IgD-negative memory B cell (primary cell): Measurements from ENCODE around the gene SFSWAP. TPM values are rescaled to one million over a fixed set of nuclear protein-coding genes. Genes with fewer than 3 reads are reported as not detected.

ENCODE experiments used
- H3K27ac Mint-ChIP-seq, 3 donors: one replicate each; pipeline ENCODE4 v1.8.0; 2020 to 2022; ENCODE audit warnings: mild to moderate bottlenecking in 3 of 3, mixed read lengths in 3 of 3, moderate library complexity in 1 of 3
- H3K27me3 Mint-ChIP-seq: one replicate; pipeline ENCODE4 v1.8.0; 2021; ENCODE audit warnings: mixed read lengths
- H3K36me3 Mint-ChIP-seq: one replicate; pipeline ENCODE4 v1.8.0; 2020; ENCODE audit warnings: mild to moderate bottlenecking, mixed read lengths
- H3K4me1 Mint-ChIP-seq, 3 donors: one replicate each; pipeline ENCODE4 v1.8.0; 2020 to 2022; ENCODE audit warnings: mixed read lengths in 3 of 3, mild to moderate bottlenecking in 1 of 3
- H3K4me3 Mint-ChIP-seq, 4 donors: one replicate each; pipeline ENCODE4 v1.8.0; 2020 to 2022; ENCODE audit warnings: mild to moderate bottlenecking in 4 of 4, mixed read lengths in 4 of 4, moderate library complexity in 3 of 4
- H3K9me3 Mint-ChIP-seq, 3 donors: one replicate each; pipeline ENCODE4 v1.8.0; 2020 to 2021; ENCODE audit warnings: mixed read lengths in 3 of 3, mild to moderate bottlenecking in 1 of 3
- polyA plus RNA-seq: library from polyadenylated mRNA; unstranded; fragments of 300-500 nt; fragmentation: Illumina TruSeq; gene quantifications from one replicate; pipeline ENCODE4 v1.2.3, GENCODE V29; 2021

The SFSWAP gene
- polyA plus RNA-seq, 1 donor from 2014 or later, result 24.2 TPM

- H3K4me1 Mint-ChIP-seq, result peaks cover 0 to 4% (median 2%) of the 10 kb centered on the region in 3 donors
- H3K27me3 Mint-ChIP-seq, result peaks cover 6% of the 10 kb centered on the region
- no peak overlapping the region for H3K4me3 Mint-ChIP-seq
- peaks cover 0 to 2% (median 2%) of the 10 kb centered on the region in 3 donors for H3K9me3 Mint-ChIP-seq
- no peaks in the 10 kb centered on the region for H3K36me3 Mint-ChIP-seq
- no peak overlapping the region for H3K27ac Mint-ChIP-seq
Measured at GRCh38 chr12:131687346-131688125, 23.4 kb upstream of the SFSWAP start.

- Mint-ChIP-seq H3K27ac (no peak overlapping the region), H3K4me3 (no peak overlapping the region), H3K4me1 (peaks cover 0 to 4% (median 0%) of the 10 kb centered on the region in 3 donors), H3K27me3 (peaks cover 6% of the 10 kb centered on the region), H3K9me3 (peaks cover 0 to 2% (median 0%) of the 10 kb centered on the region in 3 donors), H3K36me3 (no peaks in the 10 kb centered on the region)
Measured at GRCh38 chr12:131688131-131688844, 22.6 kb upstream of the SFSWAP start.

- Mint-ChIP-seq H3K9me3 (peaks cover 0 to 2% (median 0%) of the 10 kb centered on the region in 3 donors), H3K27ac (peak overlapping the region in 1 of 3 donors; percentile 57), H3K27me3 (peaks cover 6% of the 10 kb centered on the region), H3K36me3 (no peaks in the 10 kb centered on the region), H3K4me1 (peaks cover 0 to 2% (median 0%) of the 10 kb centered on the region in 3 donors), H3K4me3 (no peak overlapping the region)
Measured at GRCh38 chr12:131688845-131689154, 22.1 kb upstream of the SFSWAP start.

GRCh38 chr12:131690320-131690719 is 20.6 kb upstream of the SFSWAP start:
- H3K9me3 Mint-ChIP-seq, result peaks cover 0 to 2% (median 0%) of the 10 kb centered on the region in 3 donors

GRCh38 chr12:131692431-131692830 is 18.5 kb upstream of the SFSWAP start:
- Mint-ChIP-seq H3K9me3 (peaks cover 0 to 2% (median 0%) of the 10 kb centered on the region in 3 donors), H3K27ac (no peak overlapping the region), H3K36me3 (no peaks in the 10 kb centered on the region), H3K4me1 (peaks cover 0 to 2% (median 0%) of the 10 kb centered on the region in 3 donors), H3K4me3 (no peak overlapping the region), H3K27me3 (peaks cover 9% of the 10 kb centered on the region)

More at GRCh38 chr12:131690320-131690719, 20.6 kb upstream of the SFSWAP start:
- no peak overlapping the region for H3K4me3 Mint-ChIP-seq
- peaks cover 6% of the 10 kb centered on the region for H3K27me3 Mint-ChIP-seq
- H3K4me1 Mint-ChIP-seq, result peaks cover 0 to 2% (median 0%) of the 10 kb centered on the region in 3 donors
- no peaks in the 10 kb centered on the region for H3K36me3 Mint-ChIP-seq
- H3K27ac Mint-ChIP-seq, result no peak overlapping the region

GRCh38 chr12:131693149-131693548 is 17.7 kb upstream of the SFSWAP start:
- peaks cover 9% of the 10 kb centered on the region for H3K27me3 Mint-ChIP-seq
- no peaks in the 10 kb centered on the region for H3K36me3 Mint-ChIP-seq
- no peak overlapping the region for H3K4me3 Mint-ChIP-seq
- no peaks in the 10 kb centered on the region for H3K9me3 Mint-ChIP-seq
- no peak overlapping the region for H3K27ac Mint-ChIP-seq
- peaks cover 0 to 2% (median 0%) of the 10 kb centered on the region in 3 donors for H3K4me1 Mint-ChIP-seq

- Mint-ChIP-seq H3K36me3 (no peaks in the 10 kb centered on the region), H3K4me3 (no peak overlapping the region), H3K4me1 (no peaks in the 10 kb centered on the region), H3K27ac (no peak overlapping the region), H3K27me3 (peaks cover 9% of the 10 kb centered on the region), H3K9me3 (no peaks in the 10 kb centered on the region)
Measured at GRCh38 chr12:131694116-131694838, 16.6 kb upstream of the SFSWAP start.

GRCh38 chr12:131695968-131696367 is 14.9 kb upstream of the SFSWAP start:
- H3K27me3 Mint-ChIP-seq, result peaks cover 7% of the 10 kb centered on the region
- no peak overlapping the region for H3K27ac Mint-ChIP-seq
- H3K9me3 Mint-ChIP-seq, result no peaks in the 10 kb centered on the region
- H3K4me1 Mint-ChIP-seq, result no peaks in the 10 kb centered on the region
- H3K36me3 Mint-ChIP-seq, result no peaks in the 10 kb centered on the region
- H3K4me3 Mint-ChIP-seq, result no peak overlapping the region

GRCh38 chr12:131698286-131698685 is 12.6 kb upstream of the SFSWAP start:
- H3K4me1 Mint-ChIP-seq, result no peaks in the 10 kb centered on the region
- no peak overlapping the region for H3K4me3 Mint-ChIP-seq
- H3K36me3 Mint-ChIP-seq, result no peaks in the 10 kb centered on the region
- H3K9me3 Mint-ChIP-seq, result no peaks in the 10 kb centered on the region
- no peak overlapping the region for H3K27ac Mint-ChIP-seq
- H3K27me3 Mint-ChIP-seq, result peaks cover 5% of the 10 kb centered on the region

- no peak overlapping the region for H3K4me3 Mint-ChIP-seq
- H3K4me1 Mint-ChIP-seq, result no peaks in the 10 kb centered on the region
- H3K9me3 Mint-ChIP-seq, result peaks cover 0 to 5% (median 2%) of the 10 kb centered on the region in 3 donors
- H3K36me3 Mint-ChIP-seq, result no peaks in the 10 kb centered on the region
- H3K27ac Mint-ChIP-seq, result no peak overlapping the region
- peaks cover 5% of the 10 kb centered on the region for H3K27me3 Mint-ChIP-seq
Measured at GRCh38 chr12:131699434-131699833, 11.5 kb upstream of the SFSWAP start.

- H3K27ac Mint-ChIP-seq, result no peak overlapping the region
- H3K4me1 Mint-ChIP-seq, result no peaks in the 10 kb centered on the region
- H3K36me3 Mint-ChIP-seq, result no peaks in the 10 kb centered on the region
- H3K27me3 Mint-ChIP-seq, result peaks cover 8% of the 10 kb centered on the region
- H3K4me3 Mint-ChIP-seq, result no peak overlapping the region
- H3K9me3 Mint-ChIP-seq, result peaks cover 0 to 8% (median 2%) of the 10 kb centered on the region in 3 donors
Measured at GRCh38 chr12:131700271-131700670, 10.6 kb upstream of the SFSWAP start.

- H3K4me1 Mint-ChIP-seq, result no peaks in the 10 kb centered on the region
- no peak overlapping the region for H3K4me3 Mint-ChIP-seq
- H3K27me3 Mint-ChIP-seq, result peaks cover 5% of the 10 kb centered on the region
- no peaks in the 10 kb centered on the region for H3K36me3 Mint-ChIP-seq
- no peak overlapping the region for H3K27ac Mint-ChIP-seq
- H3K9me3 Mint-ChIP-seq, result peaks cover 2 to 8% (median 3%) of the 10 kb centered on the region in 3 donors
Measured at GRCh38 chr12:131701705-131702572, 9.0 kb upstream of the SFSWAP start.

GRCh38 chr12:131702573-131702877 is 8.4 kb upstream of the SFSWAP start:
- H3K4me3 Mint-ChIP-seq, result no peak overlapping the region
- no peaks in the 10 kb centered on the region for H3K4me1 Mint-ChIP-seq
- peaks cover 2 to 8% (median 3%) of the 10 kb centered on the region in 3 donors for H3K9me3 Mint-ChIP-seq
- peaks cover 5% of the 10 kb centered on the region for H3K27me3 Mint-ChIP-seq
- no peak overlapping the region for H3K27ac Mint-ChIP-seq
- no peaks in the 10 kb centered on the region for H3K36me3 Mint-ChIP-seq

- peaks cover 2 to 8% (median 3%) of the 10 kb centered on the region in 3 donors for H3K9me3 Mint-ChIP-seq
- H3K4me3 Mint-ChIP-seq, result no peak overlapping the region
- H3K27me3 Mint-ChIP-seq, result peaks cover 5% of the 10 kb centered on the region
- H3K36me3 Mint-ChIP-seq, result no peaks in the 10 kb centered on the region
- H3K4me1 Mint-ChIP-seq, result no peaks in the 10 kb centered on the region
- no peak overlapping the region for H3K27ac Mint-ChIP-seq
Measured at GRCh38 chr12:131703161-131703560, 7.7 kb upstream of the SFSWAP start.
